Keratinocyte (primary cell): Measurements from ENCODE around the gene SPTBN1.

Experiments used
- EZH2 ChIP-seq: IDR thresholded peaks from one replicate; pipeline ENCODE4 v1.6.1; 2012; ENCODE audit warnings: inconsistent platforms, mild to moderate bottlenecking, low read length, moderate library complexity
- TF ChIP-seq, protein P1 (sequence below), 3 experiments: IDR thresholded peaks in 1 of 3; conservative IDR thresholded peaks in 1 of 3; optimal IDR thresholded peaks in 1 of 3; 2 replicates in 2 of 3; 3 replicates in 1 of 3; pipeline versions ENCODE3 to v1.5.1; 2011; ENCODE audit warnings: low read length in 3 of 3, mild to moderate bottlenecking in 3 of 3, moderate library complexity in 2 of 3, control low read depth in 1 of 3, inconsistent platforms in 1 of 3; ENCODE audit not compliant: insufficient read depth in 2 of 3; ENCODE audit errors: extremely low read depth in 1 of 3

DNA sequence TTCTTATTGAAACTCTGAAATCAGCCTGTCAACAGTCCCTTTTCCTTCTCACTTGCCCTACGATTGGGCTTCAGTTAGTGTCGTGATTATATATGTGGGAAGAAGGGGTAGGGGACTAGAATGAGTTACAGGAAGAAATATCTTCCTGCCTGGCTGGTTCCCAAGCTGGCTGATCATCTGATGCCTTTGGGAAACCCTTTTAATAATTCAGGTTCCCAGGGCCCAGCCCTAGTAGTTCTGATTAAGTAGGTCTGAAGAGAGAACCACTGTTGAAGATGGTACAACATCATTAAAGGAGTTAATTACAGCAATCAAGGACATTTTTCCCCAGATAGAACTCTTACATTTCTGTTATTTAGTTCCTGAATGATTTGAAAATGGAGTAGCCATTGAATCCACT, 157.3 kb downstream of the SPTBN1 start:
- TF ChIP-seq, protein P1, sequence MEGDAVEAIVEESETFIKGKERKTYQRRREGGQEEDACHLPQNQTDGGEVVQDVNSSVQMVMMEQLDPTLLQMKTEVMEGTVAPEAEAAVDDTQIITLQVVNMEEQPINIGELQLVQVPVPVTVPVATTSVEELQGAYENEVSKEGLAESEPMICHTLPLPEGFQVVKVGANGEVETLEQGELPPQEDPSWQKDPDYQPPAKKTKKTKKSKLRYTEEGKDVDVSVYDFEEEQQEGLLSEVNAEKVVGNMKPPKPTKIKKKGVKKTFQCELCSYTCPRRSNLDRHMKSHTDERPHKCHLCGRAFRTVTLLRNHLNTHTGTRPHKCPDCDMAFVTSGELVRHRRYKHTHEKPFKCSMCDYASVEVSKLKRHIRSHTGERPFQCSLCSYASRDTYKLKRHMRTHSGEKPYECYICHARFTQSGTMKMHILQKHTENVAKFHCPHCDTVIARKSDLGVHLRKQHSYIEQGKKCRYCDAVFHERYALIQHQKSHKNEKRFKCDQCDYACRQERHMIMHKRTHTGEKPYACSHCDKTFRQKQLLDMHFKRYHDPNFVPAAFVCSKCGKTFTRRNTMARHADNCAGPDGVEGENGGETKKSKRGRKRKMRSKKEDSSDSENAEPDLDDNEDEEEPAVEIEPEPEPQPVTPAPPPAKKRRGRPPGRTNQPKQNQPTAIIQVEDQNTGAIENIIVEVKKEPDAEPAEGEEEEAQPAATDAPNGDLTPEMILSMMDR (optimal IDR thresholded peaks at IDR 0.05 in 1 of 3, IDR thresholded peaks at IDR 0.05 in 1 of 3, conservative IDR thresholded peaks at IDR 0.05 in 1 of 3; ENCODE audit: extremely low read depth in 1 of 3, insufficient read depth in 2 of 3, low read length in 3 of 3) = no peak
- no peak for TF ChIP-seq EZH2
